ENCODE results near the gene MAP4K1.
"Not testable (repeated sequence)": the region's sequence is repeated elsewhere in the genome, so short reads cannot be mapped to it uniquely, and the experiment has no call there.

MAP4K1 gene

GRCh38 chr19:38619361-38620174 is 1.8 kb upstream of the MAP4K1 start:
- no peak for DNase-seq

- DNase-seq, result peak; percentile 99
Measured at GRCh38 chr19:38618590-38619360, 1.0 kb upstream of the MAP4K1 start, which contains the start of gene EIF3K. Gene EIF3K, plus strand, starts transcription at chr19:38619188. Its CDS starts 81 bp downstream, at chr19:38619269.

GRCh38 chr19:38617283-38617763 is 430 bp downstream of the MAP4K1 start:
- DNase-seq, result peak; percentile 49

GRCh38 chr19:38616265-38616664 is 1.5 kb downstream of the MAP4K1 start:
- no peak for DNase-seq

GRCh38 chr19:38615007-38615581 is 2.7 kb downstream of the MAP4K1 start:
- no peak for DNase-seq

- DNase-seq, result no peak
Measured at GRCh38 chr19:38614289-38614688, 3.5 kb downstream of the MAP4K1 start.

- DNase-seq, result no peak
Measured at GRCh38 chr19:38606131-38606530, 11.6 kb downstream of the MAP4K1 start.

- DNase-seq, result not testable (repeated sequence)
Measured at GRCh38 chr19:38602856-38603255, 14.9 kb downstream of the MAP4K1 start.

GRCh38 chr19:38599722-38600121 is 18.0 kb downstream of the MAP4K1 start:
- DNase-seq, result no peak

GRCh38 chr19:38597075-38597474 is 20.7 kb downstream of the MAP4K1 start:
- no peak for DNase-seq

- DNase-seq, result peak; percentile 54
Measured at GRCh38 chr19:38596057-38596981, 21.4 kb downstream of the MAP4K1 start.

- DNase-seq, result no peak
Measured at GRCh38 chr19:38592940-38593339, 24.8 kb downstream of the MAP4K1 start.

- DNase-seq, result no peak
Measured at GRCh38 chr19:38588041-38588440, 29.7 kb downstream of the MAP4K1 start.

- no peak for DNase-seq
Measured at GRCh38 chr19:38587562-38587961, 30.2 kb downstream of the MAP4K1 start.

GRCh38 chr19:38583985-38584305 is 33.8 kb downstream of the MAP4K1 start:
- DNase-seq, result no peak

- DNase-seq, result no peak
Measured at GRCh38 chr19:38583219-38583984, 34.4 kb downstream of the MAP4K1 start.

- DNase-seq, result no peak
Measured at GRCh38 chr19:38580080-38580479, 37.7 kb downstream of the MAP4K1 start.

GRCh38 chr19:38579304-38579703 is 38.4 kb downstream of the MAP4K1 start:
- not testable (repeated sequence) for DNase-seq

- no peak for DNase-seq
Measured at GRCh38 chr19:38577826-38578225, 39.9 kb downstream of the MAP4K1 start.

- no peak for DNase-seq
Measured at GRCh38 chr19:38571682-38572081, 46.1 kb downstream of the MAP4K1 start.

GRCh38 chr19:38569368-38569983 is 48.3 kb downstream of the MAP4K1 start:
- no peak for DNase-seq
